ENCODE measurements around the gene YIPF2.
"Not testable (repeated sequence)": the region's sequence is repeated elsewhere in the genome, so short reads cannot be mapped to it uniquely, and the experiment has no call there.

Gene YIPF2

DNA sequence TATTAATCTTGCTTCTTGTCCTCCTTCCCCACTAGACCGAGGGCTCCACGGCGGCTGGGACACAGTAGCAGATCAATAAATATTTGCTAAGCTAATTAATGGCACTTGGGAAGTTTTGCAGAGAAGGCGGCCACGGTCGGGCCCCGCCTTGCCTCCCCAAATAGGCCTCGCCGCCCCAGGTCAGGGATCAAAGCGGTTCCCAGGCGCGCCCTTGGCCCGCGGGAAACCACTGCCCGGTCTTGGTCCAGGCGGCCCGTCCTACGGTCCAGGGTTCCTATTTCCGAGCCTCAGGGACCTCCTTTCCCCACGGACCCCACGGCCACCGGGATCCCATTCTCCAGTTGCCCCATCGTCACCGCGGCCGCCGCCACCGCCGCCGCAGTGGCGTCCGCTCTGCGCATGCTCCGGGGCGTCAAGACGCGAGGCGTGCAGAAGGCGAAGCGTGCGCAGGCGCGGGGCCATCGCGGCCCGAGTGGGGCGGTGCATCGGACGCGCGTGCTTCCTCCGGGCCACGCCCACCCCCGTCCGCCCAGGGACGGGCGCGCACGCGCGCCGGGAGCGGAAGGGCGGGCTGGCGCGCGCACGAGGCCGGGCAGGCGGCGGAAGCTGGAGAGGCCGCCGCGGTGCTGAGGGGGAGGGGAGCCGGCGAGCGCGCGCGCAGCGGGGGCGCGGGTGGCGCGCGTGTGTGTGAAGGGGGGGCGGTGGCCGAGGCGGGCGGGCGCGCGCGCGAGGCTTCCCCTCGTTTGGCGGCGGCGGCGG, 32.1 kb upstream of the YIPF2 start, which contains the start of gene SMARCA4:
Gene SMARCA4 (plus strand): TSS at position 717 of the 759 bp plus-strand sequence. CDS start 23,122 bp downstream, outside the sequence.
- DNase-seq (ENCODE audit: low read depth), result peak; percentile 94
- TF ChIP-seq, protein P1, sequence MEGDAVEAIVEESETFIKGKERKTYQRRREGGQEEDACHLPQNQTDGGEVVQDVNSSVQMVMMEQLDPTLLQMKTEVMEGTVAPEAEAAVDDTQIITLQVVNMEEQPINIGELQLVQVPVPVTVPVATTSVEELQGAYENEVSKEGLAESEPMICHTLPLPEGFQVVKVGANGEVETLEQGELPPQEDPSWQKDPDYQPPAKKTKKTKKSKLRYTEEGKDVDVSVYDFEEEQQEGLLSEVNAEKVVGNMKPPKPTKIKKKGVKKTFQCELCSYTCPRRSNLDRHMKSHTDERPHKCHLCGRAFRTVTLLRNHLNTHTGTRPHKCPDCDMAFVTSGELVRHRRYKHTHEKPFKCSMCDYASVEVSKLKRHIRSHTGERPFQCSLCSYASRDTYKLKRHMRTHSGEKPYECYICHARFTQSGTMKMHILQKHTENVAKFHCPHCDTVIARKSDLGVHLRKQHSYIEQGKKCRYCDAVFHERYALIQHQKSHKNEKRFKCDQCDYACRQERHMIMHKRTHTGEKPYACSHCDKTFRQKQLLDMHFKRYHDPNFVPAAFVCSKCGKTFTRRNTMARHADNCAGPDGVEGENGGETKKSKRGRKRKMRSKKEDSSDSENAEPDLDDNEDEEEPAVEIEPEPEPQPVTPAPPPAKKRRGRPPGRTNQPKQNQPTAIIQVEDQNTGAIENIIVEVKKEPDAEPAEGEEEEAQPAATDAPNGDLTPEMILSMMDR (conservative IDR thresholded peaks at IDR 0.05; ENCODE audit: low read length), result no peak
- H3K4me3 ChIP-seq (ENCODE audit: low read length), result peak within 1 kb of the TSS; percentile 90

DNA sequence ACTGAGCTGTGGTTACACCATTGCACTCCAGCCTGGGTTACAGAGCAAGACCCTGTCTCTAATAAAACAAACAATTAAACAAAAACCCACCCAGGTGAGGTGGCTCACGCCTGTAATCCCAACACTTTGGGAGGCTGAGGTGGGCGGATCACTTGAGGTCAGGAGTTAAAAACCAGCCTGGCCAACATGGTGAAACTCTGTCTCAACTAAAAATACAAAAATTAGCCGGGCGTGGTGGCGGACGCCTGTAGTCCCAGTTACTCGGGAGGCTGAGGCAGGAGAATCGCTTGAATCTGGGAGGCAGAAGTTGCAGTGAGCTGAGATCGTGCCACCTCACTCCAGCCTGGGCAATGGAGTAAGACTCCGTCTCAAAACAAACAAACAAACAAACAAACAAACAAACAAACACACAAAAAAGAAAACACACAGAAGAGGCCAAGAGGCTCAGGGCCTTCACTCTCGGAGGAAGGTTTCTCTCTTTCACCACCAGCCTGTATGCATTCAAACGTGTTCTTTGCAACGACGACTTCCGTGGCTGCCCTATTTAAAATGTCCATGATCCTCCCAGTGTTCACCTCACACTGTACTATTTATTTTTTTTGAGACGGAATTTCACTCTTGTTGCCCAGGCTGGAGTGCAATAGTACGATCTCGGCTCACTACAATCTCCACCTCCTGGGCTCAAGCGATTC, 31.0 kb upstream of the YIPF2 start:
- H3K4me3 ChIP-seq (ENCODE audit: low read length); DNase-seq (ENCODE audit: low read depth): not testable (repeated sequence)

DNA sequence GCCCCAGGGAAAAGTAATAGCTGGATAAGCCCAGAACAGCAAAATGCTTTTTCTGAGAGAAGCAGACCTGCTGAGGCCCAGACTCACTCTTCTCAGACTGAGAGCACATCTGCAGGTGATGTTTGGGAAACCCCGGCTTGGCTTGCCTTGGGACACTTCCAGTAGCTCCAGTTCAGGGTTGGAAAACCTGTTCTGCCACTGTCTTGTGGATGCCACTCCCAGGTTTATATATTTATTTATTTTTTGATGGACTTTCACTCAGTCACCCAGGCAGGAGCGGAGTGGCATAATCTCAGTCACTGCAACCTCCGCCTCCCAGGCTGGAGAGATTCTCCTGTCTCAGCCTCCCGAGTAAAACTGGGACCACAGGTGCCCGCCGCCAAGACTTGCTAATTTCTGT, 24.4 kb upstream of the YIPF2 start:
- no peak overlapping the region for H3K4me3 ChIP-seq (ENCODE audit: low read length)
- TF ChIP-seq, protein P1 (conservative IDR thresholded peaks at IDR 0.05; ENCODE audit: low read length), result no peak
- DNase-seq (ENCODE audit: low read depth), result no peak

DNA sequence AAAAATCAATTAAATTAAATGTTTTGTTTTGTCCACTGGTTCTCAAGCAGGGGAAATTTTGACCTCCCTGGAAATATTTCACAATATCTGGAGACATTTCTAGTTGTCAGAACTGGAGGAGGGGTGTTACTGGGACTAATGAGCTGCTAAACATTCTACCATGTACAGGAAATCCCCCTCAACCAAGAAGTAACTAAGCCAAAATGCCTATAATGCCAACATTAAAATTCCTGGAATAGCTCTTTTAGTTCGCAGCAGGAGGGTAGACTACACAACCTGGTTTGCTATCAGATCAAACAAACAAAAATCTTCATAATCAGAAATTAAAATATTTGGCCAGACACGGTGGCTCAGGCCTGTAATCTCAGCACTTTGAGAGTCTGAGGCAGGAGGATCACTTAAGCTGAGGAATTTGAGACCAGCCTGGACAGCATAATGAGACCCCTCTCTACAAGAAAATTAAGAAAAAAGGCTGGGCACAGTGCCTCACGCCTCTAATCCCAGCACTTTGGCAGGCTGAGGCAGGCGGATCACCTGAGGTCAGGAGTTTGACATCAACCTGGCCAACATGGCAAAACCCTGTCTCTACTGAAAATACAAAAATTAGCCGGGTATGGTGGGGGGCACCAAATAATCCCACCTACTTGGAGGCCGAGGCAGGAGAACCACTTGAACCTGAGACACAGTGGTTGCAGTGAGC, 18.7 kb upstream of the YIPF2 start:
- H3K4me3 ChIP-seq (ENCODE audit: low read length), result no peak overlapping the region
- peak; percentile 79 for DNase-seq (ENCODE audit: low read depth)
- TF ChIP-seq, protein P1 (conservative IDR thresholded peaks at IDR 0.05; ENCODE audit: low read length), result no peak

DNA sequence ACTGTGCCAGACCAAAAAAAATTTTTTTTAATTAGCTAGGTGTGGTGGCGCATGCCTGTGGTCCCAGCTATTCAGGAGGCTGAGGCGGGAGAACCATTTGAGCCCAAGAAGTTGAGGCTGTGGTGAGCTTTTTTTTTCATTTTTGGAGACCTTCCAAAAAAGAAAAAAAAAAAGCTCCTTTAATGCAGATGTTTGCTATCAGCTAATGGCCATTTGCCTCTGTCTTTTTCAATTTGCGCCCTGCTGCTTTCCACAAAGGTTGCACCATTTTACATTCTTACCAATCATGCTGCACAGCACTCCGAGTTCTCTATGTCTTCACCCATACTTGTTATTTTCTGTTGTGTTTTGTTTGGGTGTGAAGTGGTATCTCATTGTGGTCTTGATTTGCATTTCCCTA, 16.8 kb upstream of the YIPF2 start:
- no peak for DNase-seq (ENCODE audit: low read depth)
- H3K4me3 ChIP-seq (ENCODE audit: low read length), result no peak overlapping the region
- TF ChIP-seq, protein P1 (conservative IDR thresholded peaks at IDR 0.05; ENCODE audit: low read length), result no peak

DNA sequence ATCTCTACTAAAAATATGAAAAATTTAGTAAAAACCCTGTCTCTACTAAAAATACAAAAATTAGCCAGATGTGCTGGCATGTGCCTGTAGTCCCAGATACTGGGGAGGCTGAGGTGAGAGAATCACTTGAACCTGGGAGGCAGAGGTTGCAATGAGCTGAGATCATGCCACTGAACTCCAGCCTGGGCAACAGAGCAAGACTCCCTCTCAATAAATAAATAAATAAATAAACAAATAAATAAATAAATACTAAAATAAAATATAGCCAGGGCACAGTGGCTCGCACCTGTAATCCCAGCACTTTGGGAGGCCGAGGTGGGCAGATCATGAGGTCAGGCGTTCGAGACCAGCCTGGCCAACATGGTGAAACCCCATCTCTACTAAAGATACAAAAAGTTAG, 15.0 kb upstream of the YIPF2 start:
- DNase-seq (ENCODE audit: low read depth); H3K4me3 ChIP-seq (ENCODE audit: low read length): not testable (repeated sequence)

DNA sequence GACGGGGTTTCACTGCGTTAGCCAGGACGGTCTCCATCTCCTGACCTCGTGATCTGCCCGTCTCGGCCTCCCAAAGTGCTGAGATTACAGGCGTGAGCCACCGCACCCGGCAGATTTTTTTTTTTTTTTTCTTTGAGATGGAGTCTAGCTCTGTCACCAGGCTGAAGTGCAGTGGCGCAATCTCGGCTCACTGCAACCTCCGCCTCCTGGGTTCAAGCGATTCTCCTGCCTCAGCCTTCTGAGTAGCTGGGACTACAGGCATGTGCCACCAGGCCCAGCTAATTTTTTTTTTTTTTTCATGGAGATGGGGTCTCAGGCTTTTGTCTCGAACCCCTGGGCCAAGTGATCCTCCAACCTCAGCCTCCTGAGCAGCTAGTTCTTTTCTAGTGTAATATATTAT, 13.2 kb upstream of the YIPF2 start:
- H3K4me3 ChIP-seq (ENCODE audit: low read length); DNase-seq (ENCODE audit: low read depth): not testable (repeated sequence)

DNA sequence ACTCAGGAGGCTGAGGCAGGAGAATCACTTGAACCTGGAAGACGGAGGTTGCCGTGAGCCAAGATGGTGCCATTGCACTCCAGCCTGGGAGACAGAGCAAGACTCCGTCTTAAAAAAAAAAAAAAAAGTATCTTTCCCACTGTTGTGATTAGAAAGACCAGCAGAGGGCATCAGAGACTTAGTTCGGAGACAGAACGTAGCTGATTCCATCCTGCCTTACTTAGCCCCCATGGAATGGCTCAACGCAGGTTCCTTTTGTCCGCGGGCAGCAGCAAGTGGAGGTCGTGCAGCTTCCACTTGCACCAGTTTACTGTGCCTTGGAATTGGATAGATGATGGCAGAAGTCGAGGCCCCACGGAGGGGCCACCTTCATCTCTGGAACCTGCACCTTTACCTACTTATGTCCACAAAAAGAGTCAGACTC, 8.2 kb upstream of the YIPF2 start:
- no peak overlapping the region for H3K4me3 ChIP-seq (ENCODE audit: low read length)
- TF ChIP-seq, protein P1 (conservative IDR thresholded peaks at IDR 0.05; ENCODE audit: low read length), result peak; percentile 76
- peak; percentile 80 for DNase-seq (ENCODE audit: low read depth)
